ENCODE data around the gene KDM4C.
"Not testable (repeated sequence)": the region's sequence is repeated elsewhere in the genome, so short reads cannot be mapped to it uniquely, and the experiment has no call there.

Gene KDM4C

DNA sequence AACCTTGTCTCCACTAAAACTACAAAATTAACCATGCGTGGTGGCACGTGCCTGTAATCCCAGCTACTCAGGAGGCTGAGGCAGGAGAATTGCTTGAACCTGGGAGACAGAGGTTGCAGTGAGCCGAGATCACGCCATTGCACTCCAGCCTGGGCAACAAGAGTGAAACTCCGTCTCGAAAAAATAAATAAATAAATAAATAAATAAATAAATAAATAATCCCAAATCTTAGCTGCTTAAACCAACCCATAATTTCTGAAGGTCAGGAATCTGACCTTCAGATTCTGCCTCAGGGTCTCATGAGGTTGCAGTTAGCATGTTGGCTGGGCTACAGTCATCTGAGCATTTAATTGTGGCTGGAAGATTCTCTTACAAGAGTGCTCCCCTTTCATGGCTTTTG is 48.5 kb downstream of the KDM4C start:
- not testable (repeated sequence) for DNase-seq (ENCODE audit: low read depth)

DNA sequence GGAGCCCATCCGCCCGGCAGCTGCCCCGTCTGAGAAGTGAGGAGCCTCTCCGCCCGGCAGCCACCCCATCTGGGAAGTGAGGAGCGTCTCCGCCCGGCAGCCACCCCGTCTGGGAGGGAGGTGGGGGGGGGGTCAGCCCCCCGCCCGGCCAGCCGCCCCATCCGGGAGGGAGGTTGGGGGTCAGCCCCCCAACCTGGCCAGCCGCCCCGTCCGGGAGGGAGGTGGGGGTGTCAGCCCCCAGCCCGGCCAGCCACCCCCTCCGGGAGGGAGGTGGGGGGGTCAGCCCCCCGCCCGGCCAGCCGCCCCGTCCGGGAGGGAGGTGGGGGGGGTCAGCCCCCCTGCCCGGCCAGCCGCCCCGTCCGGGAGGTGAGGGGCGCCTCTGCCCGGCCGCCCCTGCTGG is 49.9 kb downstream of the KDM4C start:
- not testable (repeated sequence) for DNase-seq (ENCODE audit: low read depth)

DNA sequence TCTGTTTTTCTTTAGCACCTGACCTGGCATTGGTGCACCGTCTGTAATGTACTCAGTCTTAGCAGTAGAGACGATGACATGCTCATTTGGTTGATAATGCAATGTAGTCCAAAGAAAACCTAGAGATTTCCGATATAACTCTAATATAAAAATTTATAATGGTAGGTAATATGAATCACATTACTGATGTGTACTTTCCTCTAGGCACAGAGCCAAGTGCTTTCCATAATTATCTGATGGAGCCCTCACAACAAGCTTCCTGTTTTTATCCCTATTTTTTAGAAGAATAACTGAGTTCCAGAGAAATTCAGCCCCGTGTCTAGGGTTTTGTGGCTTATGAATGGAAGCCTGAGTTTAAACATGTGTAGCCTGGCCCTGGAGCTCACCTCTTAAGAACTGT is 53.7 kb downstream of the KDM4C start:
- DNase-seq (ENCODE audit: low read depth), result peak; percentile 32

DNA sequence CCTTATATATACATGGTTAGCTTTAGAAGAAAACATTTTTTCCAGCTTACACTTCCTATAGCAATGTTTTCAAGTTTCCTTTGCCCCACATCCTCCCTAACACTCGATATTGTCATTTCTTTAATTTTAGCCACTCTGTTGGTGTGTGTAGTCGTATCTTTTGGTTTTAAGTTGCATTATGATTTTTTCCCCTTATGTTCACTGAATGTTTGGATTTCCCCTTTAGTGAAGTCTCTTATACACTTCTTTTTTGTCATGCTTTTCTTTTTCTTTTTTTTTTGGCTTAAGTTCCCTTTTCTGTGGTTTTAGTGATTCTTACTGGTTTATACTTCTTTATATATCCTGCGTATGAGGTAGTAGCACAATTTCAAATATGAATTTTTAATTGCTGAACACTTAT is 58.8 kb downstream of the KDM4C start:
- no peak for DNase-seq (ENCODE audit: low read depth)

DNA sequence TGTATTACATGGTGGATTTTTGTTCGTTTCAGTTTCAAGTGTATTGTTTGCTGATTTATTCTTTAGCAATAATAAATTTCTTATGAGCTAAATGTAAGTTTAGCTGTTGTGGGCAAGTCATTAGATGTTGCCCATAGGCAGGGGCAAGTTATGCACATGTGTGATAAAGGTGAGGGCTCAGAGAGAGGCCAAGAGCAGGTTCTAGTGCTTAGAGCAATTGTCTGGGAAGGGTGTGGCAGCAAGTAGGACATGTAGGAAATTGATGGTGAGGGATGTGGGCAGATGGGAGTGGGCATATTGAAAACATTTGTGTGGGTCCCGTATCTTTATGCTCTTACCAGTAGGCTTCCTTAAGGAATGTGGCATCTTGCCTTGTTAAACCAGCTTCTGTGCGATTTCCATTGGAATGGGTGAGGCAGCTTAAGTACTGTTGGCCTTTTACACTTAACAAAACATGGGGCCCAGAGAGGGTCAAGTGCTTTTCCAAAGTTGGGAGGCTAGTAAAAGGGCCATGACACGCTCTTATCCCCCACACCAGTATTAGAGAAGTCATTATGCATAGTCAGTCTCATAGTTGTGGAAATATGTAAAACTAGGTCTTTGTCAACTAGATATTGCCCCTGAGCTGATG is 60.6 kb downstream of the KDM4C start:
- no peak for DNase-seq (ENCODE audit: low read depth)

GRCh38 chr9:6819112-6819511 is 61.3 kb downstream of the KDM4C start:
- DNase-seq (ENCODE audit: low read depth), result no peak

- no peak for DNase-seq (ENCODE audit: low read depth)
These were observed 61.8 kb downstream of the KDM4C start for GRCh38 chr9:6819529-6819928.

DNA sequence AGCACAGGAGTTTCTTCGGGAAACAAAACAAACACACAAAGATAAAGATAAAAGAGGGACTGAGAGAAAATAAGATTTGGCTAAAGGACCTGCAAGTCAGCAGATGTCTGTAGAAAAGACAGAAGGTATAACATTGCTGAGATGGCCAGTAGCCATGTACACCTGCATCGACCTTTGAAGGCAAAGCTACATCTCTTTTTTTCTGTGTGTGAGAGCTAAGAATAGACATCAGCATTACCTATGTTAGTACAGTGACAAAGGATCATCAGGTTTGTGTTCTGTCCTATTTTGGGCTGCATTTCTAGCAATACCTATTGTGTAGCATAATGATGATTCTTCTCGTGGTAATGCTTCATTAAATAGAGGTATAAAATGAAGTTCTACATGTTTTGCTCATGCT is 64.9 kb downstream of the KDM4C start:
- no peak for DNase-seq (ENCODE audit: low read depth)

GRCh38 chr9:6827439-6828145 is 69.8 kb downstream of the KDM4C start:
- peak; percentile 41 for DNase-seq (ENCODE audit: low read depth)

DNA sequence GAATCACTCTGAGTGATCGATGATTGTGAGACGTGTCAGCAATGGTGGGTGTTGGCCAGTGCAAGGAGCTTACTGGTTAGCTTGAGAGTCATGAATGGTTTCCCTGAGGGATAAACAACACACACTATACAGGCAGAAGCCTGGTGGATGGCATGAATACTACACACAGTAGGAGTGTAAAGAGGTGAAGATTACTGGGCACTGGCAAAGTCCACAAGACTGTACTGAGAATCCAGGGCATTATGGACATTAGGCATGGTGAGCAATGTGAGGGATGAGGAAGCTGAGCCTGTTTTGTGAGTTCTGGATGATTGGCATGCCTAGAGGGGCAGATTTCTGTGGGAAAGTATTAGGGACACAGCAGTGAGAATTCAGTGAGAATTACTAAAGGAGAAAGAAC is 71.3 kb downstream of the KDM4C start:
- DNase-seq (ENCODE audit: low read depth), result peak; percentile 17

- no peak for DNase-seq (ENCODE audit: low read depth)
These were observed 71.8 kb downstream of the KDM4C start for GRCh38 chr9:6829536-6829935.

- peak; percentile 7 for DNase-seq (ENCODE audit: low read depth)
These were observed 75.9 kb downstream of the KDM4C start for GRCh38 chr9:6833518-6834192.

- DNase-seq (ENCODE audit: low read depth), result no peak
These were observed 76.5 kb downstream of the KDM4C start for GRCh38 chr9:6834306-6834705.

DNA sequence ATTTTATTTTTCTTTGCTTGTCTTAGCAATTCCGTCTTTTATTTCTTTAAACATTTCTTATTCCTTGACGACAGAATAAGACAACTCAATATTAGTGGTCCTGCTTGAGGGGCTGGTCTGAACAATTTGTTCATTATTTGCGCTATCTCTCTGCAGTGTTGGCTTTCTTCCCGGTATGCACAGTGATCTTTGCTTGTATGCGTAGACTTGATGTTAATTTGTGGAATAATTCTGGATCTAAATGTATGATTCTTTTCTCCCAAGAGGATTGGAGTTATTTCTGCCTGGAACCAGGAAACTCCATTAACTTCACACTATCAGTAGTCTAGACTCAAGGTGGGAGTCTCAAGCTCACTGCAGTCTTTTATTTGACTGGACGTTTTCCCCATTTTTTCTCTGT is 80.4 kb downstream of the KDM4C start:
- DNase-seq (ENCODE audit: low read depth), result no peak

- DNase-seq (ENCODE audit: low read depth), result peak; percentile 24
These were observed 84.8 kb downstream of the KDM4C start for GRCh38 chr9:6842584-6842947.

- DNase-seq (ENCODE audit: low read depth), result no peak
These were observed 86.0 kb downstream of the KDM4C start for GRCh38 chr9:6843742-6844141.

DNA sequence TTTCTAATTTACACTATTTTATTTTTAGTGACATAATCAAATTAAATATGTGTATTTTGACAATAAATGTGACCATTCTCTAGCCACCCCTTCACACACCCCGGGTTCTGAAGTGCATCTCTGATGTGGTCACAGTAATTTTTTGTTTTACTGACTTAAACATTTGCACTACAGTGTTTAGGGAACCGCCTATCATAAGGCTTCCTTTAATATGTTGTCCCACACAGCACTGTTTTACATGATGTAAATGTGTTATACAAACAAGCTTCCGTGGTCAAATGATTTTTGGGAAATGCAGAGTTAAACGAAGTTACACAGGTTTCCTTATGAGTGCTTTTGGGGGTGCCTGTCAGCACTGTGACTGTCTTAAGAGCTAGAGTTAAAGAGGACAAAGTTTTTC is 86.5 kb downstream of the KDM4C start:
- DNase-seq (ENCODE audit: low read depth), result no peak

- DNase-seq (ENCODE audit: low read depth), result no peak
These were observed 87.5 kb downstream of the KDM4C start for GRCh38 chr9:6845128-6845826.

- DNase-seq (ENCODE audit: low read depth), result peak; percentile 54
These were observed 88.1 kb downstream of the KDM4C start for GRCh38 chr9:6845880-6846279.

- DNase-seq (ENCODE audit: low read depth), result peak; percentile 54
These were observed 94.6 kb downstream of the KDM4C start for GRCh38 chr9:6852243-6852963.

- no peak for DNase-seq (ENCODE audit: low read depth)
These were observed 98.1 kb downstream of the KDM4C start for GRCh38 chr9:6855860-6856259.

DNA sequence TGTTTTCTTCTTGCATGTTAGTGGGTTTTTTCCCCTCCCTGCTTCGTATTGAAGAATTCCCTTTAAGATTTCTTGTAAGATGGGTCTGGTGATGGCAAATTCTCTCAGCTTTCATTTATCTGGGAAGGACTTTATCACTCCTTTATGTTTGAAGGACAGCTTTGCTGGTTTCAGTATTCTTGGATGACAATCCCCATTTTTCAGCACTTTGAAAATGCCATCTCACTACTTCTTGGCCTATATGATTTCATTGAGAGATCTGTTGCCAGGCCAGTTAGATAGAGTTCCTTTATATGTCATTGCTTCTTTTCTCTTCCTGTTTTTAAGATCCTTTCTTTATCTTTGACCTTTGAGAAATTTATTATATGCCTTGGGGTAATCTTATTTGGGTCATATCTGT is 106.3 kb downstream of the KDM4C start:
- DNase-seq (ENCODE audit: low read depth), result no peak

All from amniotic epithelial cell (primary cell).